ENCODE data around the gene ARID5B.
"Not testable (repeated sequence)": the region's sequence is repeated elsewhere in the genome, so short reads cannot be mapped to it uniquely, and the experiment has no call there.

Gene ARID5B, protein sequence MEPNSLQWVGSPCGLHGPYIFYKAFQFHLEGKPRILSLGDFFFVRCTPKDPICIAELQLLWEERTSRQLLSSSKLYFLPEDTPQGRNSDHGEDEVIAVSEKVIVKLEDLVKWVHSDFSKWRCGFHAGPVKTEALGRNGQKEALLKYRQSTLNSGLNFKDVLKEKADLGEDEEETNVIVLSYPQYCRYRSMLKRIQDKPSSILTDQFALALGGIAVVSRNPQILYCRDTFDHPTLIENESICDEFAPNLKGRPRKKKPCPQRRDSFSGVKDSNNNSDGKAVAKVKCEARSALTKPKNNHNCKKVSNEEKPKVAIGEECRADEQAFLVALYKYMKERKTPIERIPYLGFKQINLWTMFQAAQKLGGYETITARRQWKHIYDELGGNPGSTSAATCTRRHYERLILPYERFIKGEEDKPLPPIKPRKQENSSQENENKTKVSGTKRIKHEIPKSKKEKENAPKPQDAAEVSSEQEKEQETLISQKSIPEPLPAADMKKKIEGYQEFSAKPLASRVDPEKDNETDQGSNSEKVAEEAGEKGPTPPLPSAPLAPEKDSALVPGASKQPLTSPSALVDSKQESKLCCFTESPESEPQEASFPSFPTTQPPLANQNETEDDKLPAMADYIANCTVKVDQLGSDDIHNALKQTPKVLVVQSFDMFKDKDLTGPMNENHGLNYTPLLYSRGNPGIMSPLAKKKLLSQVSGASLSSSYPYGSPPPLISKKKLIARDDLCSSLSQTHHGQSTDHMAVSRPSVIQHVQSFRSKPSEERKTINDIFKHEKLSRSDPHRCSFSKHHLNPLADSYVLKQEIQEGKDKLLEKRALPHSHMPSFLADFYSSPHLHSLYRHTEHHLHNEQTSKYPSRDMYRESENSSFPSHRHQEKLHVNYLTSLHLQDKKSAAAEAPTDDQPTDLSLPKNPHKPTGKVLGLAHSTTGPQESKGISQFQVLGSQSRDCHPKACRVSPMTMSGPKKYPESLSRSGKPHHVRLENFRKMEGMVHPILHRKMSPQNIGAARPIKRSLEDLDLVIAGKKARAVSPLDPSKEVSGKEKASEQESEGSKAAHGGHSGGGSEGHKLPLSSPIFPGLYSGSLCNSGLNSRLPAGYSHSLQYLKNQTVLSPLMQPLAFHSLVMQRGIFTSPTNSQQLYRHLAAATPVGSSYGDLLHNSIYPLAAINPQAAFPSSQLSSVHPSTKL

DNA sequence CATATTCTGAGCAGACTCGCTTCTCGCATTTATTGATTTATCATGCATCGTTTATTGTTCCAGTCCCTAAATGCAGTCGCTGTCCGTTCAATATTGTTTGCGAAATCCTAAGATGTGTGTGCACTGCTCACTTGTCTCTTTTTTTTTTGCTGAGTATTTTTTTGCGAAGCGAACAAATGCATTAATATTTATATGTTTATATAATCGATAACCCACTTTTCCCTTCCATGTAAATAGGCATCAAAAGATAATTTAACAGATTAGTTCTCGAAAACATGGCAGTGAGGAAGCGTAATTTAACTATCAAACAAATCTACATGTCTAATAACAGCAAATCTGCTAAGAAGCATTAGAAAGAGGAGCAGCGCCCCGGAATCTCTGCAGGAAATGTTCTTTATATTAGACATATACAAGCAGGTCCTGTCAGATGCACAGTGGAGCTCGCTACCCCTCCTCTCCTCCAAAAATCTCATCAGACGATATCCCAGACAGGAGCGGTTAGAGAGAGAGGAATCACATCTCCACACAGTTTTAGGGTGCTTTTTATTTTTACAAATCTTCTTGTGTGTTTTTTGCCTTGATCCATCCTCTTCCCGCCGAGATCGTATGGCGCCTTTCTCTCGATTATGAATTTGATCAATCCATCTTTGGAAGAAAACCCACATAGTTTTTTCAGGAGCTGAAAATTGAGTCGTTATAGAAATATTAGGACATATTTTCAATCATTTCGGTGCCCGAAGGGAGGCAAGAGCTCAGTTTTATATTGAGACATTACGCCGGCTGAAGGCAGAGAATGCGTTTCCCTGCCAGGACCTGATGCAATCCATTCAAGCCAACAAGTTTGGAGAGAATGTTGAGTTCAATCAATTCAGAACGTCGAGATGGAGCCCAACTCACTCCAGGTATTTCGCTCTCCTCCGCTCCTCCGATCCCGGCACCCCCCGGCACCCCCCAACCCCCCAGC, at the start of gene ARID5B:
ARID5B (plus strand) TSS at position 871 of the 964 bp plus-strand sequence; CDS start at position 882, 11 bp downstream.
- no peaks in the 10 kb centered on the region for H3K9me3 ChIP-seq (ENCODE audit: control insufficient read depth in 2 of 2, low read length in 2 of 2)
- peak within 1 kb of the TSS; percentile 92 to 95 for H3K4me3 ChIP-seq (ENCODE audit: low read length in 2 of 2)
- H3K4me1 ChIP-seq (ENCODE audit: control insufficient read depth, insufficient read depth, low read length): peaks cover 20% of the 10 kb centered on the region
- peak within 1 kb of the TSS; percentile 85 to 91 for H3K9ac ChIP-seq (ENCODE audit: low read length in 2 of 2)
- peak within 1 kb of the TSS; percentile 75 for H3K27ac ChIP-seq (ENCODE audit: low read length)
- no peaks in the 10 kb centered on the region for H3K27me3 ChIP-seq (ENCODE audit: control insufficient read depth in 1 of 2, insufficient read depth in 2 of 2, low read length in 2 of 2)
- H3K36me3 ChIP-seq (ENCODE audit: control insufficient read depth in 2 of 2, insufficient read depth in 2 of 2, low read length in 2 of 2): no peaks in the 10 kb centered on the region

DNA sequence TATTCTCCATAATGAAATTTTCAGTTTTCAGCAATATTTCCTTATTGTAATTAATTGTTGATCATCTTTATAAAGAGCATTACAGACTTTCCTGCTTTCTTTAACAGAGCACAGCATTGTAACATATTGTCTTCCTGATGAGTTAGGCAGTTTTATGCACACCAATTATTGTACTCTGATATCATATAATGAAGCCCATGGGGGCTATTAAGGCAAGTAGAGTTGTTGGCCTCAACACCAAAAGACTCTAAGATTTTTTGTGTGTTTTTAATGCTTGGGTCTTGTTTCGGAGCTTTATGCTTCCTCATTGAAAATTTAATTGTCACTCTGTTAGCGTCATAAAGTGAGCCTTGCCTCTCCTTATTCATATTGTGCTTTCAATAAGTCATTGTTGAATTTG, 49.2 kb upstream of the ARID5B start:
- H3K4me1 ChIP-seq (ENCODE audit: control insufficient read depth, insufficient read depth, low read length): no peaks in the 10 kb centered on the region
- H3K36me3 ChIP-seq (ENCODE audit: control insufficient read depth in 2 of 2, insufficient read depth in 2 of 2, low read length in 2 of 2): no peaks in the 10 kb centered on the region
- H3K4me3 ChIP-seq (ENCODE audit: low read length in 2 of 2): no peak overlapping the region
- H3K9me3 ChIP-seq (ENCODE audit: control insufficient read depth in 2 of 2, low read length in 2 of 2): no peaks in the 10 kb centered on the region
- H3K27ac ChIP-seq (ENCODE audit: low read length): no peak overlapping the region
- H3K27me3 ChIP-seq (ENCODE audit: control insufficient read depth in 1 of 2, insufficient read depth in 2 of 2, low read length in 2 of 2): no peaks in the 10 kb centered on the region
- no peak overlapping the region for H3K9ac ChIP-seq (ENCODE audit: low read length in 2 of 2)

DNA sequence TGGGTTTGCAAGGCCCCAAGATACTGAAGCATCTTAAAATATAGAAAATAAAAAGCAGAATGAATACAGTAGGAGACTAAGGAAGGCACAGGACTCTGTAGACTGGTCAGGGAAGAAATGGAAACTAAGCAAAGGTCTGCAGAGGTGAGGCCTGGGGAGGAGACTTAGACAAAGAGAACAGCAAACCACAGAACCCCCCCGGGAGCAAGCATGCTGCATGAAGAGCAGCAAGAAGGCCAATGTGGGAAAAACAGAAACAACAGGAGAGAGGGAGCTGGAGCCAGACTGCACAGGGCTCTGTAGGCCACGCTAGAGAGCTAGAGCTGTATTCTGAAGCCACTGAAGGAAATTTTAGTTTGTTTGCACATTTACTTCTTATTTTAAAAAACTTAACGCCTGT, 45.7 kb upstream of the ARID5B start:
- Histone ChIP-seq H3K4me1 (ENCODE audit: control insufficient read depth, insufficient read depth, low read length) (no peaks in the 10 kb centered on the region), H3K27ac (ENCODE audit: low read length) (no peak overlapping the region), H3K27me3 (ENCODE audit: control insufficient read depth in 1 of 2, insufficient read depth in 2 of 2, low read length in 2 of 2) (no peaks in the 10 kb centered on the region), H3K4me3 (ENCODE audit: low read length in 2 of 2) (no peak overlapping the region), H3K36me3 (ENCODE audit: control insufficient read depth in 2 of 2, insufficient read depth in 2 of 2, low read length in 2 of 2) (no peaks in the 10 kb centered on the region), H3K9me3 (ENCODE audit: control insufficient read depth in 2 of 2, low read length in 2 of 2) (no peaks in the 10 kb centered on the region), H3K9ac (ENCODE audit: low read length in 2 of 2) (no peak overlapping the region)

DNA sequence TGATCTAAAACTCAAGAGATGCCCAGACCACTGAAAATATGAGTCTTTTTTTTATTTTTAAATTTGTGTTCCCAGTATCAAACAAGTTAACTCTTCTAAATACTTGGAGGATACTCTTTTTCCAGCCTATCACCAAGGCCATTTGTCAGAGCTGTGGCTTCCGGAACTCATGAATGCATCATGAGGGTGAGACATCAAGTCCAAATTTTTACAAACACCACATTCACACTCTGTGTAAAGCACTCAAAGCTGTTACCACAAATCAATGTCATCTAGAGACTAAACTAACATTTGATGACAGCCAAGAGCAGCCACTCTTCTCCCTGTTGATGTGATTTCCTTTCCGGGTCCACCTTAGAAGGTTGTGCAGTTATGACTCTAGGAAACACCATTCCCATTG, 43.8 kb upstream of the ARID5B start:
- Histone ChIP-seq H3K9me3 (ENCODE audit: control insufficient read depth in 2 of 2, low read length in 2 of 2) (no peaks in the 10 kb centered on the region), H3K9ac (ENCODE audit: low read length in 2 of 2) (no peak overlapping the region), H3K4me1 (ENCODE audit: control insufficient read depth, insufficient read depth, low read length) (no peaks in the 10 kb centered on the region), H3K27me3 (ENCODE audit: control insufficient read depth in 1 of 2, insufficient read depth in 2 of 2, low read length in 2 of 2) (no peaks in the 10 kb centered on the region), H3K27ac (ENCODE audit: low read length) (no peak overlapping the region), H3K36me3 (ENCODE audit: control insufficient read depth in 2 of 2, insufficient read depth in 2 of 2, low read length in 2 of 2) (no peaks in the 10 kb centered on the region), H3K4me3 (ENCODE audit: low read length in 2 of 2) (no peak overlapping the region)

DNA sequence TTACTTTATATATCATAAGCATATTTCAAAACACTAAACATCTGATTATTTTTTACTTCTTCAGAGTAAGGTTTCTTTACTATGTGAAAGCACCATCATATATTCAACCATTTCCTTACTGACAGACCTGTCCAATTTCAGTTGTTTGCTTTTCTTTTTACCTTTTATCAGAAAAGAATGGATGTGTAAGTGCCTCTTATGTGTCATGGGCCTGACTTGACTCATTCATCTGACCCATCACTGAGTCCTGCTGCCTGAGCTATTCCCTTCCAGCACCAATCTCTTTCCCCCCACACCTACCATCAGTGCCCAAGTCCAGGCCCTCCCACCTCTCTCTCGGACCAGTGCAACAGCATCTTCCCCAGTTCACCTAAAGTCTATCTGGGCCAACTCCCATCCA, 41.7 kb upstream of the ARID5B start:
- Histone ChIP-seq H3K4me3 (ENCODE audit: low read length in 2 of 2) (no peak overlapping the region), H3K27me3 (ENCODE audit: control insufficient read depth in 1 of 2, insufficient read depth in 2 of 2, low read length in 2 of 2) (no peaks in the 10 kb centered on the region), H3K4me1 (ENCODE audit: control insufficient read depth, insufficient read depth, low read length) (no peaks in the 10 kb centered on the region), H3K36me3 (ENCODE audit: control insufficient read depth in 2 of 2, insufficient read depth in 2 of 2, low read length in 2 of 2) (no peaks in the 10 kb centered on the region), H3K27ac (ENCODE audit: low read length) (no peak overlapping the region), H3K9me3 (ENCODE audit: control insufficient read depth in 2 of 2, low read length in 2 of 2) (no peaks in the 10 kb centered on the region), H3K9ac (ENCODE audit: low read length in 2 of 2) (no peak overlapping the region)

DNA sequence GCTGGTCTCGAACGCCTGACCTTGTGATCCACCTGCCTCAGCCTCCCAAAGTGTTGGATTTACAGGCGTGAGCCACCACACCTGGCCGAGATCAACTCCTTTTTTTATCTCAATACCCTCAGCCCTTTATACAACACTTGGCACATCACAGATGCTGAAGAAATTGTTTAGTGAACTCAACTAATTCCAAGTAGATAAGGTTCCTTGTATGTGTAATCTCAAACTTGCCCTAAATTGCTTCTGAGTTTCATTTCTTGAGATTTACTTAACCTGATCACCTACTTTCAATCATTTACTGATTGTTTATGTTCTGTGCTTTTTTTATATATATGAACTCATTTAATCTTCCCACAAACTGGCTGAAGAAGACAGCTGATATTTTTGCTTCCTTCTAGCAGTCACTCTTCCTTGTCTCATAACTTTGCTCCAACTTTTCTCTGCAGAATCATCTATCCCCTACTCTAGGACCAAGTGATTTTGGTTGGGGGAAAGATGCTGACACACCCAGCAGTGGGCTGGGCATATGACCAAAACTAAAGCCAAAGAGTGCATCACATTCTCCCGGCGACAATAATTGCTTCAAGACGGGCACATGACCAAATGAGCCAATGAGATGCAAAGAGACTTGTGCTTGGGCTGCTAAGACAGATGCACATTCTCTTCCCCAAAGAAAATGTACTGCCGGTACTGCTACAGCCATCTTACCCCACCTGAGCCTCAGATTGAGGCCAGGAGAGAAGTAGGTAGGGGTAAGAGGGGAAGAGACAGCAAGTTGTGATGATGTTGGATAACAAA, 40.3 kb upstream of the ARID5B start:
- no peaks in the 10 kb centered on the region for H3K4me1 ChIP-seq (ENCODE audit: control insufficient read depth, insufficient read depth, low read length)
- H3K4me3 ChIP-seq (ENCODE audit: low read length in 2 of 2): no peak overlapping the region
- no peaks in the 10 kb centered on the region for H3K36me3 ChIP-seq (ENCODE audit: control insufficient read depth in 2 of 2, insufficient read depth in 2 of 2, low read length in 2 of 2)
- no peaks in the 10 kb centered on the region for H3K27me3 ChIP-seq (ENCODE audit: control insufficient read depth in 1 of 2, insufficient read depth in 2 of 2, low read length in 2 of 2)
- no peak overlapping the region for H3K9ac ChIP-seq (ENCODE audit: low read length in 2 of 2)
- no peaks in the 10 kb centered on the region for H3K9me3 ChIP-seq (ENCODE audit: control insufficient read depth in 2 of 2, low read length in 2 of 2)
- H3K27ac ChIP-seq (ENCODE audit: low read length): no peak overlapping the region

DNA sequence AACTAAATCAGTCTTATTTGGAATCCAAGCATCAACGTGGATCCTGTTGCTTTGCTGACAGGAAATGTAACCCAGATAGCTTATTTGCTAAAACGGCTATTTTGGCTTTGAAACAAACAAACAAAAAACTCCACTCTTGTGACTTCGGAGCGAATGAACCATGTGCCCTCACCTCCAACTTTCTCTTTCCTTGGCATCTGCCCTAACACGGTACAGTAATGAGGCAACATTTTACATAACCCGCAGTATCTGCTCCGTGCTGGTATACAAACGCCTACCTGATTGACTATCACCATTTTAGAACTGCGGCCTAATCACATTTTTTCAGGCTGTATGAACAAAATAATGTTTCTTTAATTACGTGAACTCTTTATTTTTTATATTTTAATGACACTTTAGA, 37.5 kb upstream of the ARID5B start:
- no peaks in the 10 kb centered on the region for H3K4me1 ChIP-seq (ENCODE audit: control insufficient read depth, insufficient read depth, low read length)

DNA sequence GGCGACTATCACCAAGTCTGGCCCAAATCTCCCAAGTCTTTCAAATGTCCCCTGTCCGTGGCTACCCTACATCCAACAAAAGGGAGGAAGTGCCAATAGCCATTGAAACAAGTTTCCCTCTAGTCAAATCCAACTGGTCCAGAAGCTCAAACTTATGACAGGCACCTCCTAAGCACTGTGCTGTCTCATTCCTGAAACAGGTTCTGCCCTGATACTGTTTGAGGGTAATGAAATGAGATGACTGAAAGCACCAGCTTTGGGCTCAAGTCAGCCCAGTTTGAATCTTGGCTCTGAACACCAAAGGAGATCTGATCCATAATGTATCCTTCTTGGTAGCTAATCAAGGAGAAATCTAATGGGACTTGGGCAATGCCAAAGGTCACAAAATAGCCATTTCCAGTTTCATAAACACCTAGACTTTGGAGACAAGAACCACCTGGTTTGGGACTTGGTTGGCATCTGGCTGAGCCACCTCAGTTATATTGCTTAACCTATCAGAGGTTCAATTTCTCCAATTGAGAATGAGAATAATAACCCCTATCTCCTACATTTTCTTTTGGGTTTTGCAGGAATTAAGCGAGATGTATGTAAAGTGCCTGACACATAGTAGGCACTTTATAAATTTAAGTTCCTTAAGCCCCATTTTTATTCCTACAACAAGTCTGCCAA, 34.7 kb upstream of the ARID5B start:
- H3K4me3 ChIP-seq (ENCODE audit: low read length in 2 of 2): peak overlapping the region in 1 of 2 donors; percentile 65
- no peaks in the 10 kb centered on the region for H3K27me3 ChIP-seq (ENCODE audit: control insufficient read depth in 1 of 2, insufficient read depth in 2 of 2, low read length in 2 of 2)
- H3K27ac ChIP-seq (ENCODE audit: low read length): no peak overlapping the region
- H3K9ac ChIP-seq (ENCODE audit: low read length in 2 of 2): no peak overlapping the region
- no peaks in the 10 kb centered on the region for H3K4me1 ChIP-seq (ENCODE audit: control insufficient read depth, insufficient read depth, low read length)
- H3K9me3 ChIP-seq (ENCODE audit: control insufficient read depth in 2 of 2, low read length in 2 of 2): no peaks in the 10 kb centered on the region
- no peaks in the 10 kb centered on the region for H3K36me3 ChIP-seq (ENCODE audit: control insufficient read depth in 2 of 2, insufficient read depth in 2 of 2, low read length in 2 of 2)

More for the DNA sequence above, 37.5 kb upstream of the ARID5B start:
- H3K9ac ChIP-seq (ENCODE audit: low read length in 2 of 2): no peak overlapping the region
- no peak overlapping the region for H3K4me3 ChIP-seq (ENCODE audit: low read length in 2 of 2)
- no peaks in the 10 kb centered on the region for H3K27me3 ChIP-seq (ENCODE audit: control insufficient read depth in 1 of 2, insufficient read depth in 2 of 2, low read length in 2 of 2)
- no peaks in the 10 kb centered on the region for H3K36me3 ChIP-seq (ENCODE audit: control insufficient read depth in 2 of 2, insufficient read depth in 2 of 2, low read length in 2 of 2)
- H3K27ac ChIP-seq (ENCODE audit: low read length): no peak overlapping the region
- H3K9me3 ChIP-seq (ENCODE audit: control insufficient read depth in 2 of 2, low read length in 2 of 2): no peaks in the 10 kb centered on the region

DNA sequence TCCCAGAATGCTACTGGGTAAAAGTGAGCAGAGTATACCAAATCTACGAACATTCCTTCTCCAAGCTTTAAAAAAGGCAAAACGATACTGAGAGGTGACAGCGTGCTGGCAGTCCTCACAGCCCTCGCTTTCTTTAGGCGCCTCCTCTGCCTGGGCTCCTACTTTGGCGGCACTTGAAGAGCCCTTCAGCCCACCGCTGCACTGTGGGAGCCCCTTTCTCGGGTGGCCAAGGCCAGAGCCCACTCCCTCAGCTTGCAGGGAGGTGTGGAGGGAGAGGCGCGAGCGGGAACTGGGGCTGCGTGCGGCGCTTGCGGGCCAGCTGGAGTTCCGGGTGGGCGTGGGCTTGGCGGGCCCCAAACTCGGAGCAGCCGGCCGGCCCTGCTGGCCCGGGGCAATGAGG, 34.1 kb upstream of the ARID5B start:
- H3K27me3 ChIP-seq (ENCODE audit: control insufficient read depth in 1 of 2, insufficient read depth in 2 of 2, low read length in 2 of 2); H3K4me1 ChIP-seq (ENCODE audit: control insufficient read depth, insufficient read depth, low read length); H3K36me3 ChIP-seq (ENCODE audit: control insufficient read depth in 2 of 2, insufficient read depth in 2 of 2, low read length in 2 of 2); H3K27ac ChIP-seq (ENCODE audit: low read length); H3K9ac ChIP-seq (ENCODE audit: low read length in 2 of 2); H3K9me3 ChIP-seq (ENCODE audit: control insufficient read depth in 2 of 2, low read length in 2 of 2): not testable (repeated sequence)
- H3K4me3 ChIP-seq (ENCODE audit: low read length in 2 of 2): peak overlapping the region in 1 of 2 donors; percentile 65
